ENCODE results near the gene USP3.

The USP3 gene

DNA sequence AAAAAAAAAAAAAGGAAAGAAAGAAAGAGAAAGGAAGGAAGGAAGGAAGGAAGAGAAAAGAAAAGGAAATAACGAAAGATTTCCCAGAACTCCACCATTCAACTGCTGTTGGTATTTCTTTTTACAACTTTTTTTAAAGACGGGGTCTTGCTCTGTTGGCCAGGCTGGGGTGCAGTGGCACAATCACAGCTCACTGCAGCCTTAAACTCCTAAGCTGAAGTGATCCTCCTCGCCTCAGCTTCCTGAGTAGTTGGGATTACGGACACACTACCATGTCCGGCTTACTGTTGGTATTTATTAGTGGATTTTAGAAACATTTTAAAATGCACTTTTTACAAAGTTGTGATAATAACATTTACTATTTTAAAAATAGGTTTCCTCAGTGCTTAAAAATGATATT lies 15.0 kb upstream of the USP3 start:
- TF ChIP-seq, protein P1, sequence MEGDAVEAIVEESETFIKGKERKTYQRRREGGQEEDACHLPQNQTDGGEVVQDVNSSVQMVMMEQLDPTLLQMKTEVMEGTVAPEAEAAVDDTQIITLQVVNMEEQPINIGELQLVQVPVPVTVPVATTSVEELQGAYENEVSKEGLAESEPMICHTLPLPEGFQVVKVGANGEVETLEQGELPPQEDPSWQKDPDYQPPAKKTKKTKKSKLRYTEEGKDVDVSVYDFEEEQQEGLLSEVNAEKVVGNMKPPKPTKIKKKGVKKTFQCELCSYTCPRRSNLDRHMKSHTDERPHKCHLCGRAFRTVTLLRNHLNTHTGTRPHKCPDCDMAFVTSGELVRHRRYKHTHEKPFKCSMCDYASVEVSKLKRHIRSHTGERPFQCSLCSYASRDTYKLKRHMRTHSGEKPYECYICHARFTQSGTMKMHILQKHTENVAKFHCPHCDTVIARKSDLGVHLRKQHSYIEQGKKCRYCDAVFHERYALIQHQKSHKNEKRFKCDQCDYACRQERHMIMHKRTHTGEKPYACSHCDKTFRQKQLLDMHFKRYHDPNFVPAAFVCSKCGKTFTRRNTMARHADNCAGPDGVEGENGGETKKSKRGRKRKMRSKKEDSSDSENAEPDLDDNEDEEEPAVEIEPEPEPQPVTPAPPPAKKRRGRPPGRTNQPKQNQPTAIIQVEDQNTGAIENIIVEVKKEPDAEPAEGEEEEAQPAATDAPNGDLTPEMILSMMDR (IDR thresholded peaks at IDR 0.05; ENCODE audit: extremely low read depth, insufficient read depth, missing control alignments), result no peak
- no peak for DNase-seq (ENCODE audit: low spot score)
- in situ Hi-C loops (cut with MboI; ENCODE audit: low pct_unique_long_range_greater_than_20kb, low sequenced_read_pairs, unreplicated experiment), result loop anchor here (25.0 kb wide), 1 partner anchor 398 kb away; no protein-coding TSS in a partner anchor

DNA sequence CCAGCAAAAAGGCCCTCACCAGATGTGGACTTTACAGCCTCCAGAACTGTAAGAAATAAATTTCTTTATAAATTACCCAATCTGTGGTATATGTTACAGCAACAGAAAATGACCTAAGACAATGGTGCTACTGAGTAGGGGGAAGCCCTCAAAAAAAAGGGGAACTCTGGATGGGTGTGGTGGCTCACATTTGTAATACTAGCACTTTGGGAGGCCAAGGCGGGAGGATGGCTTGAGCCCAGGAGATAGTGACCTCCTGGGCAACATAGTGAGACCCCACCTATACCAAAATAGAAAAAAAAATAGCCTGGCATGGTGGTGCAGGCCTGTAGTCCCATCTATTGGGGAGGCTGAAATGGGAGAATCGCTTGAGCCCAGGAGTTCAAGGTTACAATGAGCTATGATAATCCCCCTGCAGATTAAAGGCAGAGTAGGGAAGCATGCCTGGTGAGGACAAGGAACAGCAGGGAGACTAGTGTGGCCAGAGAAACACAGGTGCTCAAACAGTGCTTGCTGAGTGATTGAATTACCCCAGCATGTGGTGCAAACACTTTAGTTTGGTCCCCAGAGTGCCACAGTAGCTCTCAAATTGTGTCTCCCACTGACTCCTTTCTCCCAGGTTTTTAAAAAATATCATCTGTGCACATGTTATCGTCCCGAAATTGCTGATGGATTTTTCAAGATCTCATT lies 13.9 kb upstream of the USP3 start:
- TF ChIP-seq, protein P1 (IDR thresholded peaks at IDR 0.05; ENCODE audit: extremely low read depth, insufficient read depth, missing control alignments), result no peak
- DNase-seq (ENCODE audit: low spot score), result no peak
- in situ Hi-C loops (cut with MboI; ENCODE audit: low pct_unique_long_range_greater_than_20kb, low sequenced_read_pairs, unreplicated experiment), result loop anchor here (25.0 kb wide), 1 partner anchor 397 kb away; no protein-coding TSS in a partner anchor

DNA sequence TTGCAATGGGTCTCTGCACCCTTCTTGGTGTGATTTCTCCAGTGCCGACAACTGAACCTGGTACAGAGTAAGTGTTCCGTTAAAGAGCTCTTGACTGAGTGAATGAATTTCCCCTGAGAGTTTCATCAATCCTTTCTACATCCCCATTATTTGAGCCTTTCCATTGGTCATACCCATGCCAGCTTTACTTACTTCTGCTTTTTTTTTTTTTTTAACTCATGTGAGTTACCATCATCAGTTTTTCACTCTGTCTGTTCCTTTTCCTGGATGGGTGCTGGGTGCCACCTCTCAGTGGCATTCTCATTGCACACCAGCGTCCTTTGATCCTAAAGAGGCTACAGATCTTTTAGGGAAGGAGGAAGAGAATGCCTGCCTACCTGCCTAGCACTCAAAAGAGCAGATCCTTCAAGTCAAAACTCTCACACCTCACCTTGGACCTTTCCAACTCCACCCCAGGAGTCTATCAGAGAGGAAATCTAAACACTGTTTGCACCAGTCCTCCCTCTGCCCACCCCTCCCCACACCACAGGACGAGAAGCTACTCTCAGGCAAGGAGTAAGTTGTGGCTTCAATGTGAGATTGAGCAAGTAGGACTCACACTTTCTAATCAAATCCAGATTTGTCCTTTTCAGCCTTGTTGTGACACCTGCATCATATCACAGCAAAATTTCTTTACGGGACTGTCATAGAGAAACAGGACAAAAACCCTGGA lies 13.1 kb upstream of the USP3 start:
- TF ChIP-seq, protein P1 (IDR thresholded peaks at IDR 0.05; ENCODE audit: extremely low read depth, insufficient read depth, missing control alignments), result no peak
- DNase-seq (ENCODE audit: low spot score), result no peak
- in situ Hi-C loops (cut with MboI; ENCODE audit: low pct_unique_long_range_greater_than_20kb, low sequenced_read_pairs, unreplicated experiment), result loop anchor here (25.0 kb wide), 1 partner anchor 396 kb away; no protein-coding TSS in a partner anchor

DNA sequence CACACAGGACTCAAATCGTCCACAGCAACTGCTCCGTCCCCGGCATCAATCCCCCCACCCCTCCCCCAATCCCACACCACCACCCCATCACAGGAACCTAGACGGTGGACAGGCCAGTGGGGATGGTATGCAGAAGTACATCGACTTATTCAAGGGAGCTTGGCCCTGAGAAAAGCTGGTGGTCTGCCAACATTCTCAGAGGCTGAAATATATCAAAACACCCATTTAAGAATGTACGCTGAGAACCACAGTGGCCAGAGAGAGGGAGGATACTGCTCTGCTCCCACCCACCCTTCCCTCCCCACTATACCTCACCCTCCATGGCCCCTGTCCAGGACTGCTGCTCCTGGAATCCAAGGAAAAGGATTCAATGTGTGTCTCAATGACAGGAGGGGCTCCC lies 12.4 kb upstream of the USP3 start:
- in situ Hi-C loops (cut with MboI; ENCODE audit: low pct_unique_long_range_greater_than_20kb, low sequenced_read_pairs, unreplicated experiment), result loop anchor here (25.0 kb wide), 1 partner anchor 395 kb away; no protein-coding TSS in a partner anchor

DNA sequence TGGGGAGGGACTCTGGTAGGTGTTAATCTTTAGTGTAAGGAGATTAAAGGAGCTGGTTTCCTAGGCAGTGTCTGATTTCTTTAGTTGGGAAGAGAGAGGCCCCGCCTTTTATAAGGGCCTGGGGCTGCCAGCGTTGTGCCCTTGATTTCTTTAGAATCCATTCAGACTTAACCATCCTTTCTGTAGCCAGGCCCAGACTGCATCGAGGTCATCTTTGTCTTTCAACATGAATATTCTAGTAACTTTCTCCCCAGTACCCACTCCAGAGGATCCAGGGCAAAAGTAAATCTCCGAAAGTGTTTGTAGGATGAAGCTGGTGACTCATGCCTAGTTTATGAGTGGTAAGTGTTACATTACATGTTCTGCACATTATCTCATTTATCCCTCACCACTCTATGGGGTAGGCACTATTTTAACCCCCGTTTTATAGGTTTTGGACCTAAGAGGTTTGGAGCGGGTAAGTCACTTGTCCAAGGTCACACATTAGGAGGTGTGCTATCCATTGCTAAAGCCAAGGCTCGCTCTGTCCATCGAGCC lies 11.8 kb upstream of the USP3 start:
- DNase-seq (ENCODE audit: low spot score), result no peak
- TF ChIP-seq, protein P1 (IDR thresholded peaks at IDR 0.05; ENCODE audit: extremely low read depth, insufficient read depth, missing control alignments), result no peak
- in situ Hi-C loops (cut with MboI; ENCODE audit: low pct_unique_long_range_greater_than_20kb, low sequenced_read_pairs, unreplicated experiment), result loop anchor here (25.0 kb wide), 1 partner anchor 395 kb away; no protein-coding TSS in a partner anchor

More for the DNA sequence above, 12.4 kb upstream of the USP3 start:
- DNase-seq (ENCODE audit: low spot score), result no peak
- TF ChIP-seq, protein P1 (IDR thresholded peaks at IDR 0.05; ENCODE audit: extremely low read depth, insufficient read depth, missing control alignments), result no peak

DNA sequence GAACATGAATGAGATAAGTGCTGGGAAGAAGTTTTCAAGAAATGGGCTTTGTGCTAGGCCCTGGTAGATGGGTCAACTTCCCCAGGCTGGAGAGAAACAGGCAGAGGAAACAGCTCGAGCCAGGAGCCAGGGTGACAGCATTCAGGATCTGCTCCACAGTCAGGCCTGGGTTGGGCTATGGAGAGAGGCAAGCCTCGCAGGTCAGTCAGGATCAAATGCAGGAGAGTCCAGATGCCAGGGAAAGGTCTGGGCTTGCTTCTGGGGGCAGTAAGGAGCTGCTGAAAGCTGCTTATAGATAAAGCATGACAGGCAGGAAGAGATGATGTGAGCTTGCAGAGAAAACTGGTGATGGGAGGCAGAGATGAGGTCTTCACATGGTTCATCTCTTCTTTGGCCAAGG lies 11.0 kb upstream of the USP3 start:
- no peak for DNase-seq (ENCODE audit: low spot score)
- in situ Hi-C loops (cut with MboI; ENCODE audit: low pct_unique_long_range_greater_than_20kb, low sequenced_read_pairs, unreplicated experiment), result loop anchor here (25.0 kb wide), 1 partner anchor 394 kb away; no protein-coding TSS in a partner anchor
- TF ChIP-seq, protein P1 (IDR thresholded peaks at IDR 0.05; ENCODE audit: extremely low read depth, insufficient read depth, missing control alignments), result no peak
